Subcutaneous adipose tissue (tissue), 4 donors: ENCODE data around the gene DPP9. TPM values are rescaled to one million over a fixed set of nuclear protein-coding genes. Genes with fewer than 3 reads are reported as not detected.

ENCODE experiments used
- CTCF ChIP-seq: fragments of 450-650 bp; IDR thresholded peaks from one replicate; pipeline ENCODE4 v1.5.1; 2016; ENCODE audit warnings: low read depth, mild to moderate bottlenecking, control low read depth, antibody characterized with exemption, moderate library complexity
- total RNA-seq, 4 donors: library from RNA; depleted of rRNA; stranded (reverse); fragments of >200 nt; gene quantifications; one replicate each; pipeline ENCODE4 v1.1.0, GENCODE V29; 2016

DPP9 gene
- total RNA-seq, 4 donors from 2014 or later, result 31.1 to 109 (median 48.6) TPM

GRCh38 chr19:4719499-4719866 lies 4.2 kb downstream of the DPP9 start:
- no peak for TF ChIP-seq CTCF

- no peak for TF ChIP-seq CTCF
Observed at GRCh38 chr19:4717966-4718701, 5.5 kb downstream of the DPP9 start.

GRCh38 chr19:4717191-4717965 lies 6.3 kb downstream of the DPP9 start:
- no peak for TF ChIP-seq CTCF

GRCh38 chr19:4715529-4716221 lies 8.0 kb downstream of the DPP9 start:
- no peak for TF ChIP-seq CTCF

GRCh38 chr19:4714016-4714415 lies 9.6 kb downstream of the DPP9 start:
- no peak for TF ChIP-seq CTCF

- TF ChIP-seq CTCF, result no peak
Observed at GRCh38 chr19:4713384-4713951, 10.2 kb downstream of the DPP9 start.

GRCh38 chr19:4712771-4713170 lies 10.9 kb downstream of the DPP9 start:
- no peak for TF ChIP-seq CTCF
